GM12865 (cell line): ENCODE data around the gene FADS3.

Source experiments
- DNase-seq: peaks from one replicate; pipeline ENCODE4 v3.0.0; 2010; ENCODE audit warnings: low read depth
- H3K4me3 ChIP-seq: 2 replicates; pipeline ENCODE4 v1.5.1; 2011; ENCODE audit warnings: mild to moderate bottlenecking, low read depth, low read length, control low read depth
- TF ChIP-seq, protein P1 (sequence below): IDR thresholded peaks from 2 replicates; pipeline ENCODE4 v1.5.1; 2011; ENCODE audit warnings: low read length, control low read depth, low read depth, inconsistent platforms; ENCODE audit not compliant: insufficient read depth; ENCODE audit errors: missing control alignments

Gene FADS3

DNA sequence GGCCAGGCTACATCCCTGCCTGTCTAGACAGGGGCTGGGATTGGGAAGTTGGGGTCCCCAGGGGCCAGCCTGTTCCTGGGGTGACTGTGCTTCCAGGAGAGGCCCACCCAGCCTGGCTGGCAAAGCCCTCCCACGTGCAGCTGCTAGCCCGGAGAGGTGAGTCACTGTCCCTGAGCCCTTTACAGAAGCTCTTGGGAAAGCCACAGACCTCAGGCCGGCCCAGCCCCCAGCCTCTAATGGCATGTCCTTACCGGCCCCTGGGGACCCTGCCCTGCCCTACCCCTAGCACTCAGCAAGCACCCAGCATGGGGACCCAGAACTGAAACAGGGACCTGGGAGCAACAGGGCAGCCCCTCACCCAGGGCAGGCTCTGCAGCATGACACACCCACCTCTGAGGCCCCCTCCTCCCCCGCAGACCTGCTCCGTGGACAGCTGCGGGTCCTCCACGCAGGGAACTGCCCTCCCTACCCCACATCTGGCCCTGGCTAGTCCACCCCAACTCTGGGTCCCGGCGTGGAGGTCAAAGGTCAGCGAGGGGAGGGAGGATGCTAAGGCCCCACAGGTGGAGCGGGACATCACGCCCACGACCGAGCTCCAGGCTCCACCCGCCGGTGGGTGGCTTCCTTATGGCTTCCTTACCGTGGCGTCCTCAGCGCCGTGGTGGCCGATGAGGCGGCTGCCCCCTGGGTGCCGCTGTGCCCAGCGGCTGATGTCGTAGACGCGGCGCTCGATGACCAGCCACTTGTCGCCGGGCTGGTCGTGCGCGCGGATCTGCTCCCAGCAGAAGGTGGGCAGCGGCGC is 615 bp downstream of the FADS3 start:
- DNase-seq: peak; percentile 22
- TF ChIP-seq, protein P1, sequence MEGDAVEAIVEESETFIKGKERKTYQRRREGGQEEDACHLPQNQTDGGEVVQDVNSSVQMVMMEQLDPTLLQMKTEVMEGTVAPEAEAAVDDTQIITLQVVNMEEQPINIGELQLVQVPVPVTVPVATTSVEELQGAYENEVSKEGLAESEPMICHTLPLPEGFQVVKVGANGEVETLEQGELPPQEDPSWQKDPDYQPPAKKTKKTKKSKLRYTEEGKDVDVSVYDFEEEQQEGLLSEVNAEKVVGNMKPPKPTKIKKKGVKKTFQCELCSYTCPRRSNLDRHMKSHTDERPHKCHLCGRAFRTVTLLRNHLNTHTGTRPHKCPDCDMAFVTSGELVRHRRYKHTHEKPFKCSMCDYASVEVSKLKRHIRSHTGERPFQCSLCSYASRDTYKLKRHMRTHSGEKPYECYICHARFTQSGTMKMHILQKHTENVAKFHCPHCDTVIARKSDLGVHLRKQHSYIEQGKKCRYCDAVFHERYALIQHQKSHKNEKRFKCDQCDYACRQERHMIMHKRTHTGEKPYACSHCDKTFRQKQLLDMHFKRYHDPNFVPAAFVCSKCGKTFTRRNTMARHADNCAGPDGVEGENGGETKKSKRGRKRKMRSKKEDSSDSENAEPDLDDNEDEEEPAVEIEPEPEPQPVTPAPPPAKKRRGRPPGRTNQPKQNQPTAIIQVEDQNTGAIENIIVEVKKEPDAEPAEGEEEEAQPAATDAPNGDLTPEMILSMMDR: no peak

GRCh38 chr11:61889831-61890230 is 1.5 kb downstream of the FADS3 start:
- TF ChIP-seq, protein P1: no peak
- DNase-seq: no peak
- H3K4me3 ChIP-seq: no peak overlapping the region

More for the DNA sequence above, 615 bp downstream of the FADS3 start:
- peak overlapping the region; percentile 68 for H3K4me3 ChIP-seq

DNA sequence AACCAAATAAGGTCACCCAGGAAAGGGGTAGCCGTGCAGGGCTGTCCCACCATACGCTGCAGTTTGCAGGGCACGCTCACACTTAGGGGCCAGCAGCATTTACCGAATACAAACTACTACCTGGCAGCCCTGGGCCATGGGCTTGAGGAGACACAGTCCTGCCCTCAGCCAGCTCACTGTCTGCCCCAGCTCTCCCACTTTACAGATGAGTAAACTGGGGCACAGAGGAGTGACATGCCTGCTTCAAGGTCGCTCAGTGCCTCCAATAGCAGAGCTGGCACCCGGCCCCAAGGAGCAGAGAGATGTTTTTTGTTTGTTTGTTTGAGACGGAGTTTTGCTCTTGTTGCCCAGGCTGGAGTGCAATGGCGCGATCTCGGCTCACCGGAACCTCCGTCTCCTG is 2.8 kb downstream of the FADS3 start:
- DNase-seq: no peak
- TF ChIP-seq, protein P1: no peak
- no peak overlapping the region for H3K4me3 ChIP-seq

DNA sequence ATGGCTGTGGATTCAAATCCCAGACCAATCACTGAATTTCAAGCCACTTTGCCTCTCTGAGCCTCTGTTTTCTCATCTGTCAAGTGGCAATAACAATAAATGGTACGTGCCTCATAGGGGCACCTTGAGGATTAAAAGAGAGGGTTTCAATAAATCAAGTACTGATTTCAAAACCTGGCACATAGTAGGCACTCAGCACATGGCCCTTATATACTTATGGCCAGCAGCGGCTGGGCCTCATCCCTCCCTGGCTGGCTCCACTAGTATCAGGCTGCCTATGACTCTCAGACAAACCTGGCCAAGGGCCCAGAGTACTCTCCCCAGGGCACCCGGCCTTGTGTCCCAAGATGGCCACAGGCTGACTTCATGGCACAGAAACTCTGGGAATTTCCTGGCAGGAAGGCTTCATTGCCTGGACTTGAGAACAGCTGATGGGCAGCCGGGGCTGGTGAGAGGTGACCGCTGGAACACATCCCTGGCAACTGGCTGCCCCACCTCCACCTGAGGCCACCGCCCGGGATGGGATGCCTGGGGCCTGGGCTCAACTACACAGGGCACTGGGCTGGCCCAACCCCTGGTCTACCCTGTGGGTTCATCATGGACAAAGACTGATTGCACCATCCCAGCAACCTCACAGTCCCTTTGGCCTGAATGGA is 3.4 kb downstream of the FADS3 start:
- TF ChIP-seq, protein P1: no peak
- H3K4me3 ChIP-seq: no peak overlapping the region
- no peak for DNase-seq

GRCh38 chr11:61886643-61887042 is 4.7 kb downstream of the FADS3 start:
- no peak overlapping the region for H3K4me3 ChIP-seq
- TF ChIP-seq, protein P1: no peak
- DNase-seq: no peak

- no peak for DNase-seq
- H3K4me3 ChIP-seq: no peak overlapping the region
- TF ChIP-seq, protein P1: no peak
Measured at GRCh38 chr11:61885784-61886580, 5.4 kb downstream of the FADS3 start.
